Glutamatergic neuron (in vitro differentiated cells): ENCODE measurements around the gene PRX. TPM values are rescaled to one million over a fixed set of nuclear protein-coding genes. Genes with fewer than 3 reads are reported as not detected.

Experiments
- DNase-seq: peaks from one replicate; pipeline ENCODE4 v3.0.0; 2022
- H3K27ac Mint-ChIP-seq: one replicate; pipeline ENCODE4 v1.8.0; 2020; ENCODE audit warnings: mild to moderate bottlenecking, mixed read lengths, inconsistent platforms; ENCODE audit not compliant: unreplicated experiment
- H3K27me3 Mint-ChIP-seq: one replicate; pipeline ENCODE4 v1.8.0; 2020; ENCODE audit warnings: mild to moderate bottlenecking, moderate library complexity, mixed read lengths, inconsistent platforms; ENCODE audit not compliant: unreplicated experiment
- H3K36me3 Mint-ChIP-seq: one replicate; pipeline ENCODE4 v1.8.0; 2020; ENCODE audit warnings: mild to moderate bottlenecking, mixed read lengths, inconsistent platforms; ENCODE audit not compliant: unreplicated experiment
- H3K4me1 Mint-ChIP-seq: one replicate; pipeline ENCODE4 v1.8.0; 2020; ENCODE audit warnings: mild to moderate bottlenecking, low read depth, mixed read lengths, inconsistent platforms; ENCODE audit not compliant: unreplicated experiment
- H3K4me3 Mint-ChIP-seq: one replicate; pipeline ENCODE4 v1.8.0; 2020; ENCODE audit warnings: mild to moderate bottlenecking, mixed read lengths, inconsistent platforms; ENCODE audit not compliant: unreplicated experiment
- H3K9me3 Mint-ChIP-seq: one replicate; pipeline ENCODE4 v1.8.0; 2020; ENCODE audit warnings: mild to moderate bottlenecking, moderate library complexity, mixed read lengths, inconsistent platforms; ENCODE audit not compliant: unreplicated experiment
- CTCF ChIP-seq: fragments of 200-600 bp; sonication (generic); IDR thresholded peaks from one replicate; pipeline ENCODE4 v1.5.0; 2021; ENCODE audit not compliant: partially characterized antibody, unreplicated experiment
- total RNA-seq: library from RNA; stranded (reverse); fragmentation: NEBNext Ultra II Directional; extraction: Animal tissue kit (Norgen Biotek cat#: 25700); gene quantifications from one replicate; pipeline ENCODE4 v1.2.1, GENCODE V29; 2021; ENCODE audit not compliant: unreplicated experiment

PRX gene
- total RNA-seq, 1 donor from 2014 or later: 4.7 TPM

DNA sequence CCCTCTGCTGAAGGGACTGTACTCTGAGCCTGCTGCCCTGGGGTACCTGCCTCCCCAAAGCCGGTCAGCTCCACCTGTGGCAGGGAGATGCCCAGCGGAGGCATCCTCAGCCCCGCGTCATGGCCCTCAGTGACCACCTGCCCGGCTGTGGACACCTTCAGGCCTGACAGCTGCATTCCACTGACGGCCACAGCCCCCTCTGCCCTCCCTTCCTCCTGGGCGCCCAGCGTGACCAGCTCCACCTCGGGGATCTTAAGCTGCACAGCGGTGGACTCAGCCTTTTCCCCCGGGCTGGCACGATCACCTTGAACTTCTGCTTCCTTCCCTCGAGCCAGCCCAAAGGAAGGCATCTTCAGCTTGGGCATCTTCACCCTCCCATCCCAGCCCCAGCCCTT lies 18.4 kb downstream of the PRX start:
- peaks cover 8% of the 10 kb centered on the region for H3K36me3 Mint-ChIP-seq
- H3K27ac Mint-ChIP-seq: no peak overlapping the region
- H3K4me1 Mint-ChIP-seq: peaks cover 6% of the 10 kb centered on the region
- H3K27me3 Mint-ChIP-seq: peaks cover 11% of the 10 kb centered on the region
- peaks cover 19% of the 10 kb centered on the region for H3K9me3 Mint-ChIP-seq
- no peak for DNase-seq
- no peak overlapping the region for H3K4me3 Mint-ChIP-seq
- TF ChIP-seq CTCF: no peak

- H3K4me3 Mint-ChIP-seq: no peak overlapping the region
- TF ChIP-seq CTCF: no peak
- H3K27me3 Mint-ChIP-seq: peaks cover 5% of the 10 kb centered on the region
- H3K9me3 Mint-ChIP-seq: peaks cover 15% of the 10 kb centered on the region
- DNase-seq: no peak
- H3K36me3 Mint-ChIP-seq: peaks cover 3% of the 10 kb centered on the region
- H3K27ac Mint-ChIP-seq: no peak overlapping the region
- H3K4me1 Mint-ChIP-seq: peaks cover 3% of the 10 kb centered on the region
Observed at GRCh38 chr19:40393894-40394815, 19.0 kb downstream of the PRX start.

DNA sequence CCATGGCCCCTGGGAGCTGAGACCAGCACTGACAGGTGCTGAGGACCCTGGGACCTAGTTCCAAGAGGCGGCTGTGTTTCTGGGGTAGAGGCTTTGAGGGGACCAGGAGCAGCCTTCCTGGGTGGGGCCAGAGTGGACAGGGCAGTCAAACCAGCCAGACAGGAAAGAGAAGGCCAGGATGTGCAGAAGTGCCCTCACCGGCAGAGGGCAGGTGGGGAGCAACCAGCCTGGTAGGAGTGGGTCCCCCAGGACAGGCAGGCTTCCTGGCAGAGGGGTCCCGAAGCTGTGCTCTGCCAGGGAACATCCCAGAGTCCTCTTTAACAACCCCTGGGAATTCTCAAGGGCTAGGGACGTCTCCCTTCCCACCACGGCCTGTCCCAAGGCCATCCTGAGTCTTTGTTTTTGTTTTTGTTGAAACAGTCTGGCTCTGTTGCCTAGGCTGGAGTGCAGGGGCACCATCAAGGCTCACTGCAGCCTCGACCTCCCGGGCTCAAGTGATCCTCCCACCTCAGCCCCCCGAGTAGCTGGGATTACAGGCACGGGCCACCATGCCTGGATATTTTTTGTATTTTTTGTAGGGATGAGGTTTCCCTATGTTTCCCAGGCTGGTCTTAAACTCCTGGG lies 20.2 kb downstream of the PRX start:
- H3K4me1 Mint-ChIP-seq: no peaks in the 10 kb centered on the region
- H3K36me3 Mint-ChIP-seq: no peaks in the 10 kb centered on the region
- no peak overlapping the region for H3K4me3 Mint-ChIP-seq
- peaks cover 2% of the 10 kb centered on the region for H3K27me3 Mint-ChIP-seq
- no peak overlapping the region for H3K27ac Mint-ChIP-seq
- DNase-seq: no peak
- no peak for TF ChIP-seq CTCF
- H3K9me3 Mint-ChIP-seq: peaks cover 15% of the 10 kb centered on the region

GRCh38 chr19:40392123-40392522 lies 21.1 kb downstream of the PRX start:
- Mint-ChIP-seq H3K4me3 (no peak overlapping the region), H3K36me3 (no peaks in the 10 kb centered on the region), H3K27ac (no peak overlapping the region), H3K27me3 (peaks cover 3% of the 10 kb centered on the region), H3K9me3 (peaks cover 15% of the 10 kb centered on the region), H3K4me1 (no peaks in the 10 kb centered on the region)
- TF ChIP-seq CTCF: no peak
- DNase-seq: no peak

- no peaks in the 10 kb centered on the region for H3K4me1 Mint-ChIP-seq
- TF ChIP-seq CTCF: no peak
- no peaks in the 10 kb centered on the region for H3K36me3 Mint-ChIP-seq
- H3K27me3 Mint-ChIP-seq: peaks cover 4% of the 10 kb centered on the region
- H3K9me3 Mint-ChIP-seq: peaks cover 12% of the 10 kb centered on the region
- no peak for DNase-seq
- H3K4me3 Mint-ChIP-seq: no peak within 1 kb of the TSS
- no peak within 1 kb of the TSS for H3K27ac Mint-ChIP-seq
Observed at GRCh38 chr19:40390084-40390742, 23.0 kb downstream of the PRX start, which contains the start of gene HIPK4. Gene HIPK4 (minus strand): TSS chr19:40390181. CDS start chr19:40389902, 279 bp downstream.
